ENCODE results near the gene PGBD5. TPM values are rescaled to one million over a fixed set of nuclear protein-coding genes. Genes with fewer than 3 reads are reported as not detected.

The PGBD5 gene
- total and polyA plus RNA-seq, 2 donors (not counting 1 experiment from before 2014, with no cell fraction given), result 0.10 to 0.17 TPM

DNA sequence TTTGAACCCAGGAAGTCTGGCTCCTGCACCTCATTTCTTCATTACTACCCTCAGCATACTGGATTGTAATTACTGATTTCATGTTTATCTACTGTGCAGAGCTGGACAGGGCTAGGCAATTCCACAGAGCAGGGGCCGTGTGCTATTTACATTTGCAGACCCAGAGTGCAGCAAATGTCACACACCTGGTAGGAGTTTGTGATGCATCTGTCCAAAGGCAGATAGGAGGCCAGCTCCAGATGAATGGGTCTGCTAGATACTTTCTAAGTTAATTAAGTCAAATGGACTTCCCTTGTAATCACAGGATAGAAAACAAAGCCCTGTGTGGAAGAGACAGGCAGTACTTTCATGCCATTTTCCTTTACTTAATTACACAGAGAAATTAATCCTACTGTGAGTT is 46.2 kb downstream of the PGBD5 start:
- no peak for DNase-seq (ENCODE audit: low read depth in 2 of 2)
- Histone ChIP-seq H3K27ac (ENCODE audit: insufficient read depth, low read length) (no peak overlapping the region), H3K9ac (ENCODE audit: insufficient read depth, low read length) (no peak overlapping the region), H3K79me2 (ENCODE audit: control insufficient read depth, insufficient read depth, low read length) (no peaks in the 10 kb centered on the region), H3K4me3 (replicated peaks in 1 of 4; ENCODE audit: control extremely low read depth in 1 of 4, insufficient read depth in 1 of 4, low read depth in 3 of 4, low read length in 4 of 4) (no peak overlapping the region), H3K4me2 (ENCODE audit: extremely low read depth, insufficient read depth, low read length) (no peak overlapping the region), H3K9me3 (ENCODE audit: control insufficient read depth, insufficient read depth, low read depth, low read length) (no peaks in the 10 kb centered on the region), H2AFZ (ENCODE audit: low read length) (no peak overlapping the region), H3K36me3 (ENCODE audit: control insufficient read depth, insufficient read depth, low read length) (no peaks in the 10 kb centered on the region), H3K27me3 (ENCODE audit: control insufficient read depth, insufficient read depth, low read length) (no peaks in the 10 kb centered on the region), H4K20me1 (ENCODE audit: control insufficient read depth, extremely low read depth, insufficient read depth, low read length) (no peaks in the 10 kb centered on the region), H3K4me1 (ENCODE audit: control insufficient read depth, extremely low read depth, insufficient read depth, low read length) (no peaks in the 10 kb centered on the region)
- TF ChIP-seq, protein P1, sequence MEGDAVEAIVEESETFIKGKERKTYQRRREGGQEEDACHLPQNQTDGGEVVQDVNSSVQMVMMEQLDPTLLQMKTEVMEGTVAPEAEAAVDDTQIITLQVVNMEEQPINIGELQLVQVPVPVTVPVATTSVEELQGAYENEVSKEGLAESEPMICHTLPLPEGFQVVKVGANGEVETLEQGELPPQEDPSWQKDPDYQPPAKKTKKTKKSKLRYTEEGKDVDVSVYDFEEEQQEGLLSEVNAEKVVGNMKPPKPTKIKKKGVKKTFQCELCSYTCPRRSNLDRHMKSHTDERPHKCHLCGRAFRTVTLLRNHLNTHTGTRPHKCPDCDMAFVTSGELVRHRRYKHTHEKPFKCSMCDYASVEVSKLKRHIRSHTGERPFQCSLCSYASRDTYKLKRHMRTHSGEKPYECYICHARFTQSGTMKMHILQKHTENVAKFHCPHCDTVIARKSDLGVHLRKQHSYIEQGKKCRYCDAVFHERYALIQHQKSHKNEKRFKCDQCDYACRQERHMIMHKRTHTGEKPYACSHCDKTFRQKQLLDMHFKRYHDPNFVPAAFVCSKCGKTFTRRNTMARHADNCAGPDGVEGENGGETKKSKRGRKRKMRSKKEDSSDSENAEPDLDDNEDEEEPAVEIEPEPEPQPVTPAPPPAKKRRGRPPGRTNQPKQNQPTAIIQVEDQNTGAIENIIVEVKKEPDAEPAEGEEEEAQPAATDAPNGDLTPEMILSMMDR (conservative IDR thresholded peaks at IDR 0.05 in 1 of 2, IDR thresholded peaks at IDR 0.05 in 1 of 2; ENCODE audit: low read depth in 1 of 2, low read length in 2 of 2), result no peak
- no peak for TF ChIP-seq EZH2 (IDR thresholded peaks at IDR 0.05; ENCODE audit: low read length, missing control alignments)

- no peaks in the 10 kb centered on the region for H4K20me1 ChIP-seq (ENCODE audit: control insufficient read depth, extremely low read depth, insufficient read depth, low read length)
- H3K27ac ChIP-seq (ENCODE audit: insufficient read depth, low read length), result no peak overlapping the region
- no peak for DNase-seq (ENCODE audit: low read depth in 2 of 2)
Measured at GRCh38 chr1:230379462-230379861, 46.7 kb downstream of the PGBD5 start.

GRCh38 chr1:230377851-230378250 is 48.3 kb downstream of the PGBD5 start:
- H4K20me1 ChIP-seq (ENCODE audit: control insufficient read depth, extremely low read depth, insufficient read depth, low read length), result no peaks in the 10 kb centered on the region
- no peak overlapping the region for H3K9ac ChIP-seq (ENCODE audit: insufficient read depth, low read length)
- no peaks in the 10 kb centered on the region for H3K4me1 ChIP-seq (ENCODE audit: control insufficient read depth, extremely low read depth, insufficient read depth, low read length)
- H3K27me3 ChIP-seq (ENCODE audit: control insufficient read depth, insufficient read depth, low read length), result no peaks in the 10 kb centered on the region
- no peak for DNase-seq (ENCODE audit: low read depth in 2 of 2)
- no peaks in the 10 kb centered on the region for H3K9me3 ChIP-seq (ENCODE audit: control insufficient read depth, insufficient read depth, low read depth, low read length)
- no peak overlapping the region for H2AFZ ChIP-seq (ENCODE audit: low read length)
- no peak for TF ChIP-seq EZH2 (IDR thresholded peaks at IDR 0.05; ENCODE audit: low read length, missing control alignments)
- TF ChIP-seq, protein P1 (conservative IDR thresholded peaks at IDR 0.05 in 1 of 2, IDR thresholded peaks at IDR 0.05 in 1 of 2; ENCODE audit: low read depth in 1 of 2, low read length in 2 of 2), result no peak
- no peak overlapping the region for H3K4me2 ChIP-seq (ENCODE audit: extremely low read depth, insufficient read depth, low read length)
- no peak overlapping the region for H3K4me3 ChIP-seq (replicated peaks in 1 of 4; ENCODE audit: control extremely low read depth in 1 of 4, insufficient read depth in 1 of 4, low read depth in 3 of 4, low read length in 4 of 4)
- H3K79me2 ChIP-seq (ENCODE audit: control insufficient read depth, insufficient read depth, low read length), result no peaks in the 10 kb centered on the region
- H3K27ac ChIP-seq (ENCODE audit: insufficient read depth, low read length), result no peak overlapping the region
- no peaks in the 10 kb centered on the region for H3K36me3 ChIP-seq (ENCODE audit: control insufficient read depth, insufficient read depth, low read length)

More at GRCh38 chr1:230379462-230379861, 46.7 kb downstream of the PGBD5 start:
- H3K4me3 ChIP-seq (replicated peaks in 1 of 4; ENCODE audit: control extremely low read depth in 1 of 4, insufficient read depth in 1 of 4, low read depth in 3 of 4, low read length in 4 of 4), result no peak overlapping the region
- H3K9ac ChIP-seq (ENCODE audit: insufficient read depth, low read length), result no peak overlapping the region
- H3K79me2 ChIP-seq (ENCODE audit: control insufficient read depth, insufficient read depth, low read length), result no peaks in the 10 kb centered on the region
- no peaks in the 10 kb centered on the region for H3K4me1 ChIP-seq (ENCODE audit: control insufficient read depth, extremely low read depth, insufficient read depth, low read length)
- H3K4me2 ChIP-seq (ENCODE audit: extremely low read depth, insufficient read depth, low read length), result no peak overlapping the region
- no peaks in the 10 kb centered on the region for H3K27me3 ChIP-seq (ENCODE audit: control insufficient read depth, insufficient read depth, low read length)
- H2AFZ ChIP-seq (ENCODE audit: low read length), result no peak overlapping the region
- H3K36me3 ChIP-seq (ENCODE audit: control insufficient read depth, insufficient read depth, low read length), result no peaks in the 10 kb centered on the region
- TF ChIP-seq EZH2 (IDR thresholded peaks at IDR 0.05; ENCODE audit: low read length, missing control alignments), result no peak
- TF ChIP-seq, protein P1 (conservative IDR thresholded peaks at IDR 0.05 in 1 of 2, IDR thresholded peaks at IDR 0.05 in 1 of 2; ENCODE audit: low read depth in 1 of 2, low read length in 2 of 2), result no peak
- H3K9me3 ChIP-seq (ENCODE audit: control insufficient read depth, insufficient read depth, low read depth, low read length), result no peaks in the 10 kb centered on the region

Measured in fibroblast of lung (primary cell).